Activated CD8-positive, alpha-beta memory T cell treated with anti-CD3 and anti-CD28 coated beads for 4 hours (primary cell): ENCODE measurements around the gene TLN1.

Source experiments
- DNase-seq, 2 donors: peaks; one replicate each; pipeline ENCODE4 v3.0.0-alpha.2; 2020; ENCODE audit warnings: low read depth in 2 of 2

TLN1 gene

GRCh38 chr9:35732185-35732799 lies at the start of gene TLN1, which contains the start of gene CREB3:
TSS of gene TLN1 (minus strand) at chr9:35732195. CDS start at chr9:35725694, 6,501 bp downstream.
TSS of gene CREB3 (plus strand) at chr9:35732666. CDS start at chr9:35732773, 107 bp downstream.
- DNase-seq, result peak; percentile 92

GRCh38 chr9:35781066-35781465 lies 49.1 kb upstream of the TLN1 start:
- DNase-seq, result no peak

- no peak for DNase-seq
Observed at GRCh38 chr9:35778496-35778895, 46.5 kb upstream of the TLN1 start.

- DNase-seq, result no peak
Observed at GRCh38 chr9:35776018-35776417, 44.0 kb upstream of the TLN1 start.

GRCh38 chr9:35774907-35775635 lies 43.1 kb upstream of the TLN1 start:
- DNase-seq, result no peak

- no peak for DNase-seq
Observed at GRCh38 chr9:35771943-35772342, 39.9 kb upstream of the TLN1 start.

GRCh38 chr9:35771534-35771933 lies 39.5 kb upstream of the TLN1 start:
- no peak for DNase-seq

GRCh38 chr9:35771075-35771433 lies 39.1 kb upstream of the TLN1 start:
- DNase-seq, result no peak

- no peak for DNase-seq
Observed at GRCh38 chr9:35769763-35770162, 37.8 kb upstream of the TLN1 start.

GRCh38 chr9:35767458-35767857 lies 35.5 kb upstream of the TLN1 start:
- no peak for DNase-seq

- no peak for DNase-seq
Observed at GRCh38 chr9:35766997-35767396, 35.0 kb upstream of the TLN1 start.

GRCh38 chr9:35763803-35764202 lies 31.8 kb upstream of the TLN1 start:
- no peak for DNase-seq

GRCh38 chr9:35763181-35763580 lies 31.2 kb upstream of the TLN1 start:
- DNase-seq, result no peak

GRCh38 chr9:35760651-35761050 lies 28.7 kb upstream of the TLN1 start:
- DNase-seq, result no peak

GRCh38 chr9:35759795-35760194 lies 27.8 kb upstream of the TLN1 start:
- DNase-seq, result no peak

- DNase-seq, result no peak
Observed at GRCh38 chr9:35758475-35759050, 26.6 kb upstream of the TLN1 start.

- no peak for DNase-seq
Observed at GRCh38 chr9:35757892-35758275, 25.9 kb upstream of the TLN1 start.

- no peak for DNase-seq
Observed at GRCh38 chr9:35757226-35757891, 25.4 kb upstream of the TLN1 start.

- DNase-seq, result peak; percentile 43 to 58
Observed at GRCh38 chr9:35756275-35757225, 24.6 kb upstream of the TLN1 start.

GRCh38 chr9:35755071-35755470 lies 23.1 kb upstream of the TLN1 start:
- DNase-seq, result no peak

- no peak for DNase-seq
Observed at GRCh38 chr9:35754264-35754663, 22.3 kb upstream of the TLN1 start, which contains the start of gene MSMP. TSS of gene MSMP (minus strand) at chr9:35754276. CDS start at chr9:35754129, 147 bp downstream.
